NCI-H146 (cell line): Measurements from ENCODE around the gene ITPR3.
"Not testable (repeated sequence)": the region's sequence is repeated elsewhere in the genome, so short reads cannot be mapped to it uniquely, and the experiment has no call there.

Experiments
- DNase-seq: peaks from one replicate; lab custom pipeline; 2025; lab: John Stamatoyannopoulos, UW

ITPR3 gene

GRCh38 chr6:33591424-33592032 is 29.6 kb upstream of the ITPR3 start:
- DNase-seq: no peak

- DNase-seq: no peak
These were observed 28.9 kb upstream of the ITPR3 start for GRCh38 chr6:33592280-33592594.

GRCh38 chr6:33592595-33593413 is 28.3 kb upstream of the ITPR3 start:
- no peak for DNase-seq

- no peak for DNase-seq
These were observed 27.8 kb upstream of the ITPR3 start for GRCh38 chr6:33593414-33593727.

- DNase-seq: peak; percentile 49
These were observed 25.9 kb upstream of the ITPR3 start for GRCh38 chr6:33595001-33595846.

- DNase-seq: not testable (repeated sequence)
These were observed 24.2 kb upstream of the ITPR3 start for GRCh38 chr6:33596894-33597293.

GRCh38 chr6:33597551-33598322 is 23.4 kb upstream of the ITPR3 start:
- DNase-seq: no peak

GRCh38 chr6:33599413-33599938 is 21.6 kb upstream of the ITPR3 start:
- no peak for DNase-seq

- DNase-seq: no peak
These were observed 20.4 kb upstream of the ITPR3 start for GRCh38 chr6:33600761-33601160.

GRCh38 chr6:33602180-33602579 is 18.9 kb upstream of the ITPR3 start:
- no peak for DNase-seq

- no peak for DNase-seq
These were observed 15.9 kb upstream of the ITPR3 start for GRCh38 chr6:33604941-33605854.

GRCh38 chr6:33606642-33607041 is 14.5 kb upstream of the ITPR3 start:
- DNase-seq: no peak

GRCh38 chr6:33607126-33607783 is 13.9 kb upstream of the ITPR3 start:
- peak; percentile 59 for DNase-seq

GRCh38 chr6:33607784-33608161 is 13.3 kb upstream of the ITPR3 start:
- DNase-seq: no peak

- DNase-seq: no peak
These were observed 12.1 kb upstream of the ITPR3 start for GRCh38 chr6:33609019-33609418.

- DNase-seq: no peak
These were observed 11.6 kb upstream of the ITPR3 start for GRCh38 chr6:33609528-33609927.

- DNase-seq: no peak
These were observed 11.1 kb upstream of the ITPR3 start for GRCh38 chr6:33610067-33610466.

- DNase-seq: no peak
These were observed 10.1 kb upstream of the ITPR3 start for GRCh38 chr6:33610779-33611732.

- no peak for DNase-seq
These were observed 7.9 kb upstream of the ITPR3 start for GRCh38 chr6:33613146-33613794.
